Hypothalamus (tissue), 51 donors: ENCODE measurements around the gene PDLIM1.
"Not testable (repeated sequence)": the region's sequence is repeated elsewhere in the genome, so short reads cannot be mapped to it uniquely, and the experiment has no call there.

Experiments used
- DNase-seq, 51 donors: peaks; one replicate each; lab custom pipeline; 2025; lab: John Stamatoyannopoulos, UW

PDLIM1 gene

GRCh38 chr10:95244152-95244551 is 46.7 kb downstream of the PDLIM1 start:
- DNase-seq: no peak

- DNase-seq: no peak
Observed at GRCh38 chr10:95243318-95243617, 47.5 kb downstream of the PDLIM1 start.

GRCh38 chr10:95242581-95243317 is 48.1 kb downstream of the PDLIM1 start:
- peak in 26 of 51 donors; percentile 1 to 60 (median 25) for DNase-seq

GRCh38 chr10:95241533-95241932 is 49.3 kb downstream of the PDLIM1 start:
- DNase-seq: no peak

- DNase-seq: no peak
Observed at GRCh38 chr10:95240811-95241210, 50.0 kb downstream of the PDLIM1 start.

- DNase-seq: not testable (repeated sequence)
Observed at GRCh38 chr10:95240096-95240495, 50.7 kb downstream of the PDLIM1 start.

GRCh38 chr10:95237376-95238170 is 53.2 kb downstream of the PDLIM1 start:
- DNase-seq: no peak

- no peak for DNase-seq
Observed at GRCh38 chr10:95236068-95236903, 54.5 kb downstream of the PDLIM1 start.

- no peak for DNase-seq
Observed at GRCh38 chr10:95235676-95236067, 55.1 kb downstream of the PDLIM1 start.

- DNase-seq: no peak
Observed at GRCh38 chr10:95234951-95235350, 55.9 kb downstream of the PDLIM1 start.

- no peak for DNase-seq
Observed at GRCh38 chr10:95233377-95234034, 57.3 kb downstream of the PDLIM1 start.

- peak in 23 of 51 donors; percentile 2 to 53 (median 17) for DNase-seq
Observed at GRCh38 chr10:95230677-95231586, 59.9 kb downstream of the PDLIM1 start.

- DNase-seq: no peak
Observed at GRCh38 chr10:95229724-95230627, 60.8 kb downstream of the PDLIM1 start.

- DNase-seq: not testable (repeated sequence)
Observed at GRCh38 chr10:95228934-95229723, 61.7 kb downstream of the PDLIM1 start.

GRCh38 chr10:95225136-95225535 is 65.7 kb downstream of the PDLIM1 start:
- no peak for DNase-seq

GRCh38 chr10:95221124-95221523 is 69.7 kb downstream of the PDLIM1 start:
- DNase-seq: no peak

GRCh38 chr10:95220539-95220938 is 70.3 kb downstream of the PDLIM1 start:
- no peak for DNase-seq

- no peak for DNase-seq
Observed at GRCh38 chr10:95217476-95217875, 73.3 kb downstream of the PDLIM1 start.
